ENCODE results near the gene STRIP1.

GRCh38 chr1:109985247-109986053 is 49.0 kb upstream of the STRIP1 start:
- TF ChIP-seq, protein P1, sequence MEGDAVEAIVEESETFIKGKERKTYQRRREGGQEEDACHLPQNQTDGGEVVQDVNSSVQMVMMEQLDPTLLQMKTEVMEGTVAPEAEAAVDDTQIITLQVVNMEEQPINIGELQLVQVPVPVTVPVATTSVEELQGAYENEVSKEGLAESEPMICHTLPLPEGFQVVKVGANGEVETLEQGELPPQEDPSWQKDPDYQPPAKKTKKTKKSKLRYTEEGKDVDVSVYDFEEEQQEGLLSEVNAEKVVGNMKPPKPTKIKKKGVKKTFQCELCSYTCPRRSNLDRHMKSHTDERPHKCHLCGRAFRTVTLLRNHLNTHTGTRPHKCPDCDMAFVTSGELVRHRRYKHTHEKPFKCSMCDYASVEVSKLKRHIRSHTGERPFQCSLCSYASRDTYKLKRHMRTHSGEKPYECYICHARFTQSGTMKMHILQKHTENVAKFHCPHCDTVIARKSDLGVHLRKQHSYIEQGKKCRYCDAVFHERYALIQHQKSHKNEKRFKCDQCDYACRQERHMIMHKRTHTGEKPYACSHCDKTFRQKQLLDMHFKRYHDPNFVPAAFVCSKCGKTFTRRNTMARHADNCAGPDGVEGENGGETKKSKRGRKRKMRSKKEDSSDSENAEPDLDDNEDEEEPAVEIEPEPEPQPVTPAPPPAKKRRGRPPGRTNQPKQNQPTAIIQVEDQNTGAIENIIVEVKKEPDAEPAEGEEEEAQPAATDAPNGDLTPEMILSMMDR (conservative IDR thresholded peaks at IDR 0.05 in 1 of 2, IDR thresholded peaks at IDR 0.05 in 1 of 2; ENCODE audit: extremely low read depth in 1 of 2, insufficient read depth in 1 of 2, low read depth in 1 of 2, low read length in 2 of 2): no peak
- no peak for TF ChIP-seq EZH2 (IDR thresholded peaks at IDR 0.05; ENCODE audit: borderline replicate concordance, low read length)
